Natural killer cell (primary cell): ENCODE measurements around the gene TRIM65. TPM values are rescaled to one million over a fixed set of nuclear protein-coding genes. Genes with fewer than 3 reads are reported as not detected.

Experiments used
- ATAC-seq, 3 donors: fragments of 150-1000 bp in 2 of 3; fragments of 200-7000 bp in 1 of 3; cut with Tn5 transposase; 1 replicate in 1 of 3; 2 replicates in 2 of 3; pipeline ENCODE4 v1.10.0; 2021; ENCODE audit warnings: mild to moderate bottlenecking in 2 of 3, moderate library complexity in 2 of 3
- DNase-seq, 2 donors: peaks; one replicate each; pipeline versions ENCODE4 v3.0.0 to v3.0.0-alpha.2; 2013 to 2021; ENCODE audit warnings: mixed read lengths in 1 of 2
- H3K27ac ChIP-seq: one replicate; pipeline ENCODE4 v1.5.1; 2013; ENCODE audit warnings: mild to moderate bottlenecking, low read length
- H3K27me3 ChIP-seq: one replicate; pipeline ENCODE4 v1.6.1; 2013; ENCODE audit warnings: low read length; ENCODE audit not compliant: control insufficient read depth, insufficient read depth
- H3K36me3 ChIP-seq: one replicate; pipeline ENCODE4 v1.6.1; 2013; ENCODE audit warnings: low read length; ENCODE audit not compliant: control insufficient read depth, insufficient read depth
- H3K4me1 ChIP-seq: one replicate; pipeline ENCODE4 v1.6.1; 2013; ENCODE audit warnings: low read length; ENCODE audit not compliant: control insufficient read depth, insufficient read depth
- H3K4me3 ChIP-seq: one replicate; pipeline ENCODE4 v1.5.1; 2013; ENCODE audit warnings: low read length
- H3K9me3 ChIP-seq: one replicate; pipeline ENCODE4 v1.6.1; 2013; ENCODE audit warnings: low read length; ENCODE audit not compliant: control insufficient read depth, insufficient read depth
- H3K27ac Mint-ChIP-seq, 2 donors: one replicate each; pipeline ENCODE4 v1.8.0; 2022; ENCODE audit warnings: mild to moderate bottlenecking in 2 of 2, mixed read lengths in 2 of 2, moderate library complexity in 1 of 2
- H3K27me3 Mint-ChIP-seq, 2 donors: one replicate each; pipeline ENCODE4 v1.8.0; 2022; ENCODE audit warnings: low read depth in 2 of 2, mixed read lengths in 2 of 2
- H3K36me3 Mint-ChIP-seq: one replicate; pipeline ENCODE4 v1.8.0; 2022; ENCODE audit warnings: mixed read lengths
- H3K4me1 Mint-ChIP-seq, 2 donors: one replicate each; pipeline ENCODE4 v1.8.0; 2022; ENCODE audit warnings: mixed read lengths in 2 of 2
- H3K4me3 Mint-ChIP-seq: one replicate; pipeline ENCODE4 v1.8.0; 2022; ENCODE audit warnings: mild to moderate bottlenecking, moderate library complexity, mixed read lengths
- H3K9me3 Mint-ChIP-seq, 2 donors: one replicate each; pipeline ENCODE4 v1.8.0; 2022; ENCODE audit warnings: mixed read lengths in 2 of 2
- CTCF ChIP-seq: fragments of 200-600 bp; IDR thresholded peaks from one replicate; pipeline ENCODE4 v1.8.0; 2022; ENCODE audit warnings: antibody characterized with exemption
- WGBS: methylation state at CpG from one replicate; pipeline ENCODE4 v1.1.7; 2013; ENCODE audit warnings: missing lambda C conversion rate; ENCODE audit not compliant: insufficient coverage; 5-methylcytosine and 5-hydroxymethylcytosine counted together
- intact Hi-C: fragments of 100-400 bp; cut with micrococcal nuclease; formaldehyde crosslinking; loops from one replicate; pipeline ENCODE4 v1.14.2; 2022
- total RNA-seq, 4 donors: library from RNA; stranded (reverse); fragments of 120-200 nt in 1 of 4; gene quantifications; one replicate each; pipeline versions ENCODE4 v1.2.3 to v1.2.4, GENCODE V29; 2013 to 2022

The TRIM65 gene
- total RNA-seq, 3 donors from 2014 or later (not counting 1 experiment from before 2014, with no cell fraction given), result 19.2 to 26.9 (median 22.5) TPM

- no peak for TF ChIP-seq CTCF
- intact Hi-C loops, result no loop called here
- Mint-ChIP-seq H3K9me3 (no peaks in the 10 kb centered on the region), H3K27ac (peak overlapping the region in 1 of 2 donors; percentile 72), H3K36me3 (no peaks in the 10 kb centered on the region), H3K4me3 (no peak overlapping the region), H3K27me3 (no peaks in the 10 kb centered on the region), H3K4me1 (peaks cover 0 to 5% of the 10 kb centered on the region in 2 donors)
- H3K36me3 ChIP-seq, result peaks cover 5% of the 10 kb centered on the region
- no peaks in the 10 kb centered on the region for H3K9me3 ChIP-seq
- H3K27ac ChIP-seq, result no peak overlapping the region
- no peak for ATAC-seq
- WGBS, result 81% methylated on average over 23 of the region's 23 CpGs
- no peak overlapping the region for H3K4me3 ChIP-seq
- no peak for DNase-seq
- peaks cover 11% of the 10 kb centered on the region for H3K4me1 ChIP-seq
- no peaks in the 10 kb centered on the region for H3K27me3 ChIP-seq
These were observed 20.6 kb upstream of the TRIM65 start for GRCh38 chr17:75917141-75917916.

GRCh38 chr17:75915268-75915667, 18.5 kb upstream of the TRIM65 start:
- Mint-ChIP-seq H3K27ac (no peak overlapping the region), H3K4me1 (peaks cover 0 to 5% of the 10 kb centered on the region in 2 donors), H3K9me3 (no peaks in the 10 kb centered on the region), H3K36me3 (no peaks in the 10 kb centered on the region), H3K4me3 (no peak overlapping the region), H3K27me3 (no peaks in the 10 kb centered on the region)
- no peak for TF ChIP-seq CTCF
- ATAC-seq (no peak), DNase-seq (no peak)
- 98% methylated on average over 6 of the region's 8 CpGs for WGBS
- intact Hi-C loops, result no loop called here
- H3K4me3 ChIP-seq, result no peak overlapping the region
- H3K9me3 ChIP-seq, result no peaks in the 10 kb centered on the region
- peaks cover 11% of the 10 kb centered on the region for H3K4me1 ChIP-seq
- H3K27me3 ChIP-seq, result no peaks in the 10 kb centered on the region
- no peak overlapping the region for H3K27ac ChIP-seq
- peaks cover 5% of the 10 kb centered on the region for H3K36me3 ChIP-seq

- ATAC-seq (no peak), DNase-seq (no peak)
- TF ChIP-seq CTCF, result no peak
- Histone ChIP-seq H3K27me3 (no peaks in the 10 kb centered on the region), H3K9me3 (no peaks in the 10 kb centered on the region), H3K4me1 (peaks cover 11% of the 10 kb centered on the region), H3K36me3 (peaks cover 5% of the 10 kb centered on the region), H3K27ac (no peak overlapping the region), H3K4me3 (no peak overlapping the region)
- Mint-ChIP-seq H3K4me3 (no peak overlapping the region), H3K9me3 (no peaks in the 10 kb centered on the region), H3K27ac (no peak overlapping the region), H3K4me1 (peaks cover 0 to 5% of the 10 kb centered on the region in 2 donors), H3K36me3 (no peaks in the 10 kb centered on the region), H3K27me3 (no peaks in the 10 kb centered on the region)
- 96% methylated on average over 34 of the region's 34 CpGs for WGBS
- intact Hi-C loops, result no loop called here
These were observed 18.0 kb upstream of the TRIM65 start for GRCh38 chr17:75914643-75915267.
